Tibial nerve (tissue), 4 donors: ENCODE measurements around the gene SYCP2. TPM values are rescaled to one million over a fixed set of nuclear protein-coding genes. Genes with fewer than 3 reads are reported as not detected.

Experiments
- DNase-seq, 2 donors: peaks; one replicate each; pipeline ENCODE4 v3.0.0-alpha.2; 2019; ENCODE audit warnings: low spot score in 2 of 2
- H3K27ac ChIP-seq, 4 donors: fragments of 200-600 bp; sonication (generic) in 3 of 4; one replicate each; pipeline ENCODE4 v1.5.1; 2017 to 2019; ENCODE audit warnings: mild to moderate bottlenecking in 1 of 4
- H3K27me3 ChIP-seq, 2 donors: fragments of 200-600 bp; sonication (generic) in 1 of 2; one replicate each; pipeline versions ENCODE4 v1.5.1 to v1.6.0; 2017 to 2019
- H3K36me3 ChIP-seq, 3 donors: fragments of 200-600 bp; sonication (generic); one replicate each; pipeline ENCODE4 v1.5.1; 2018 to 2019
- H3K4me1 ChIP-seq, 4 donors: fragments of 200-600 bp; sonication (generic) in 3 of 4; one replicate each; pipeline ENCODE4 v1.5.1; 2017 to 2019
- H3K4me3 ChIP-seq, 4 donors: fragments of 200-600 bp; sonication (generic) in 3 of 4; one replicate each; pipeline ENCODE4 v1.5.1; 2017 to 2019; ENCODE audit warnings: mild to moderate bottlenecking in 1 of 4, moderate library complexity in 1 of 4
- H3K9me3 ChIP-seq, 4 donors: fragments of 200-600 bp; sonication (generic) in 3 of 4; one replicate each; pipeline ENCODE4 v1.5.1; 2017 to 2019
- CTCF ChIP-seq, 5 experiments: fragments of 200-600 bp in 3 of 5; fragments of 450-650 bp in 2 of 5; sonication (generic) in 3 of 5; IDR thresholded peaks; one replicate each; pipeline ENCODE4 v1.5.1; 2016 to 2019; ENCODE audit warnings: antibody characterized with exemption in 5 of 5, mild to moderate bottlenecking in 3 of 5, moderate library complexity in 2 of 5
- EP300 ChIP-seq, 2 donors: sonication (generic); formaldehyde crosslinking; IDR thresholded peaks; one replicate each; pipeline ENCODE4 v1.6.1; 2017; ENCODE audit warnings: antibody characterized with exemption in 2 of 2, mild to moderate bottlenecking in 1 of 2
- POLR2A ChIP-seq, 2 donors: fragments of 450-650 bp; IDR thresholded peaks; one replicate each; pipeline ENCODE4 v1.6.1; 2017; ENCODE audit warnings: antibody characterized with exemption in 2 of 2, mild to moderate bottlenecking in 2 of 2, moderate library complexity in 2 of 2
- WGBS, 2 donors: methylation state at CpG; one replicate each; pipeline ENCODE4 v1.1.5; 2018; 5-methylcytosine and 5-hydroxymethylcytosine counted together
- total RNA-seq, 4 donors: library from RNA; depleted of rRNA; stranded (reverse); fragments of >200 nt; gene quantifications; one replicate each; pipeline ENCODE4 v1.1.0, GENCODE V29; 2016

Gene SYCP2
- total RNA-seq: 1 to 10 TPM; 3.1 to 4.2 (median 3.6) TPM

GRCh38 chr20:59933296-59933848 lies at the start of gene SYCP2:
TSS of gene SYCP2 (minus strand) at chr20:59933637. CDS start at chr20:59922413, 11,224 bp downstream.
- H3K27ac ChIP-seq: peak within 1 kb of the TSS; percentile 80 to 93 (median 88)
- DNase-seq: no peak
- peak within 1 kb of the TSS; percentile 75 to 87 (median 78) for H3K4me3 ChIP-seq
- no peaks in the 10 kb centered on the region for H3K27me3 ChIP-seq
- H3K36me3 ChIP-seq: no peaks in the 10 kb centered on the region
- H3K9me3 ChIP-seq: no peaks in the 10 kb centered on the region
- H3K4me1 ChIP-seq: peaks cover 0 to 43% (median 11%) of the 10 kb centered on the region in 4 donors
- 59 to 60% methylated on average over 19 to 34 of the region's 65 CpGs for WGBS, 2 donors
- TF ChIP-seq CTCF (IDR thresholded peaks at IDR 0.05): no peak
- TF ChIP-seq POLR2A (IDR thresholded peaks at IDR 0.05): no peak
- TF ChIP-seq EP300 (IDR thresholded peaks at IDR 0.05): no peak

- no peaks in the 10 kb centered on the region for H3K4me1 ChIP-seq
- peaks cover 0 to 5% (median 0%) of the 10 kb centered on the region in 3 donors for H3K36me3 ChIP-seq
- no peaks in the 10 kb centered on the region for H3K27me3 ChIP-seq
- no peak overlapping the region for H3K4me3 ChIP-seq
- H3K27ac ChIP-seq: no peak overlapping the region
- H3K9me3 ChIP-seq: no peaks in the 10 kb centered on the region
- DNase-seq: no peak
- WGBS, 2 donors: 71 to 76% methylated on average over 9 of the region's 9 CpGs
- TF ChIP-seq EP300 (IDR thresholded peaks at IDR 0.05) (no peak), POLR2A (IDR thresholded peaks at IDR 0.05) (no peak), CTCF (IDR thresholded peaks at IDR 0.05) (no peak)
Observed at GRCh38 chr20:59983076-59983475, 49.6 kb upstream of the SYCP2 start.

- TF ChIP-seq EP300 (IDR thresholded peaks at IDR 0.05) (peak in 1 of 2 donors; percentile 7), CTCF (IDR thresholded peaks at IDR 0.05) (no peak), POLR2A (IDR thresholded peaks at IDR 0.05) (no peak)
- H3K9me3 ChIP-seq: no peaks in the 10 kb centered on the region
- 63 to 70% methylated on average over 9 of the region's 9 CpGs for WGBS, 2 donors
- no peak overlapping the region for H3K4me3 ChIP-seq
- H3K27ac ChIP-seq: peak overlapping the region in 3 of 4 donors; percentile 44 to 75 (median 64)
- no peaks in the 10 kb centered on the region for H3K36me3 ChIP-seq
- H3K27me3 ChIP-seq: no peaks in the 10 kb centered on the region
- peaks cover 0 to 7% (median 2%) of the 10 kb centered on the region in 4 donors for H3K4me1 ChIP-seq
- DNase-seq: no peak
Observed at GRCh38 chr20:59977086-59977485, 43.6 kb upstream of the SYCP2 start.

- 59 to 66% methylated on average over 6 of the region's 6 CpGs for WGBS, 2 donors
- H3K36me3 ChIP-seq: no peaks in the 10 kb centered on the region
- H3K9me3 ChIP-seq: no peaks in the 10 kb centered on the region
- no peak for DNase-seq
- peak overlapping the region in 3 of 4 donors; percentile 44 to 75 (median 64) for H3K27ac ChIP-seq
- H3K4me1 ChIP-seq: peaks cover 0 to 7% (median 2%) of the 10 kb centered on the region in 4 donors
- H3K27me3 ChIP-seq: no peaks in the 10 kb centered on the region
- TF ChIP-seq CTCF (IDR thresholded peaks at IDR 0.05): no peak
- TF ChIP-seq POLR2A (IDR thresholded peaks at IDR 0.05): no peak
- no peak for TF ChIP-seq EP300 (IDR thresholded peaks at IDR 0.05)
- H3K4me3 ChIP-seq: no peak overlapping the region
Observed at GRCh38 chr20:59976156-59976782, 42.8 kb upstream of the SYCP2 start.

- peaks cover 0 to 7% (median 2%) of the 10 kb centered on the region in 4 donors for H3K4me1 ChIP-seq
- no peaks in the 10 kb centered on the region for H3K27me3 ChIP-seq
- DNase-seq: no peak
- H3K4me3 ChIP-seq: no peak overlapping the region
- H3K9me3 ChIP-seq: no peaks in the 10 kb centered on the region
- no peak for TF ChIP-seq EP300 (IDR thresholded peaks at IDR 0.05)
- TF ChIP-seq POLR2A (IDR thresholded peaks at IDR 0.05): no peak
- TF ChIP-seq CTCF (IDR thresholded peaks at IDR 0.05): no peak
- H3K36me3 ChIP-seq: no peaks in the 10 kb centered on the region
- WGBS, 2 donors: 91 to 92% methylated on average over 12 of the region's 12 CpGs
- H3K27ac ChIP-seq: no peak overlapping the region
Observed at GRCh38 chr20:59972037-59972801, 38.8 kb upstream of the SYCP2 start.
